ENCODE results near the gene SCRT2.
"Not testable (repeated sequence)": the region's sequence is repeated elsewhere in the genome, so short reads cannot be mapped to it uniquely, and the experiment has no call there.

Gene SCRT2

DNA sequence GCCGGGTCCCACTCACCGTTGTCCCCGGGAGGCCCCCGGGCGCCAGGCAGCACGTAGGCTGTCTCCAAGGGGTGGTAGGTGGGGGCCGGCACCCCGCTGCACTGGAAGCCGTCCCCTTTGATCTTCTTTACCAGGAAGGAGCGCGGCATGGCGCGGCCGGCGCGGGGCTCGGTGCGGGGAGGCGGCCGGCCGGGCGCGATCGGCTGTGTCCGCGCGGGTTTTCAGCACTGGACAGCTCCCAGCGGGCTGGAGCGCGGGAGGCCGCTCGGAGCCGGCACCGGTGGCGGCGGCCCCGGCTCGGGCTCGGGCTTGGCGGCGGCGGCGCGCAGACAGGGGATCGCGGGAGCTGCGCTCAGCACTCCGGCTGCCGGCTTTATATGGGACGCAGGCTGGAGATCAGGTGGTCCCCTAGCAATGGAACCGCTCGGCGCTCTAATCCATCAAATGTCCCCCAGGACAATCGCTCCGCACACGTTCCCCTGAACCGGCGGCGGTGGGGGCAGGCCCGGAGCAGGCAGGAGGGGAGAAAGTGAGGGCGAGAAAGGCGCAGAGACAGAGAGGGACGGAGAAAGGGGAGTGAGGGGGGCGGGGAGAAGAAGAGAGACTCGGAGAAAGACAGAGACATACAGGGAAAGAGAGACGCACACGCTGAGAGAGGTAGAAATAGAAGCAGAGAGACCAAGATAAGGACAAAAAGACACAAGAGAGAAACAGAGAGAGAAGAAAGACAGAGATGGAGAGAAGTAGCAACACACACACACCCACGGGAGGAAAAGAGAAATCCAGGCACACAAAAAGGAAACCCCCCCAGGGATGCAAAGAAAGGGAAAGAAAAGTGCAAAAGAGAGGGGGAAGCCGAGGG lies at the start of gene SCRT2:
TSS of gene SCRT2 (minus strand) at position 350 of the 862 bp plus-strand sequence. CDS start at position 149, 201 bp downstream.
- peak; percentile 24 to 34 for DNase-seq (ENCODE audit: low read depth in 1 of 2, low spot score in 1 of 2)

DNA sequence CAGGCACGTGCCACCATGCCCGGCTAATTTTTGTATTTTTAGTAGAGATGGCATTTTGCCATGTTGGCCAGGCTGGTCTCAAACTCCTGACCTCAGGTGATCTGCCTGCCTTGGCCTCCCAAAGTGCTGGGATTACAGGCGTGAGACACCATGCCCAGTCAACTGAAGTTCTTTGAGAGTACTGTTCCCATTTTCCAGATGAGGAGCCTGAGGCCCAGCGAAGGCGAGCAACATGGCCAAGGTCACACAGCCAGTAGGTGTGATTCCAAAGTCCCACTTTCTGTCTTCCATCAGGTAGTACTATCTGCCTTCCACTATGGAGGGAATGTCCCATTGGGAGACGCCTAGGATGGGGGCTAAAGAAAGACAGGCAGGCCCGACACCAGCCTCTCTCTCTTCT lies 49.2 kb upstream of the SCRT2 start:
- not testable (repeated sequence) for DNase-seq (ENCODE audit: low read depth in 1 of 2, low spot score in 1 of 2)

DNA sequence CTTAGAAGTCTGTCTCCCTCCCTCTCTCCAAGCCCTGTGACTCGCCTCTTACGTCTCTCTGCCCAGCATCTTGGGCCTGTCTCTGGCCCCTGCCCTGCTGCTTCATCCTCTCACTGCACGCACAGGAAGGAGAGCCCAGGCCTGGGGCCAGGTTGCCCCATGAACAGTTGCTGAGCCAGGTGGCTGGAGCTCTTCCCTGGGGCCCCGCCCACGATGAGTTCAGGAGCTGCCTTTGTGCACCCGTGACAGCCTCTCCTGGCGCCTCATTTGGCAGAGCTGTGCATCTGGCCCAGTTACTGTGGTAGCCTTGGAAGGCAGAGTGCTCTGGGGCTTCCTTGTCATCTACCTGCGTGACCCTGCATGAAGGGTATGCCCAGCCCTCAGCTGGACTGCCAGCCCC lies 48.2 kb upstream of the SCRT2 start:
- no peak for DNase-seq (ENCODE audit: low read depth in 1 of 2, low spot score in 1 of 2)

DNA sequence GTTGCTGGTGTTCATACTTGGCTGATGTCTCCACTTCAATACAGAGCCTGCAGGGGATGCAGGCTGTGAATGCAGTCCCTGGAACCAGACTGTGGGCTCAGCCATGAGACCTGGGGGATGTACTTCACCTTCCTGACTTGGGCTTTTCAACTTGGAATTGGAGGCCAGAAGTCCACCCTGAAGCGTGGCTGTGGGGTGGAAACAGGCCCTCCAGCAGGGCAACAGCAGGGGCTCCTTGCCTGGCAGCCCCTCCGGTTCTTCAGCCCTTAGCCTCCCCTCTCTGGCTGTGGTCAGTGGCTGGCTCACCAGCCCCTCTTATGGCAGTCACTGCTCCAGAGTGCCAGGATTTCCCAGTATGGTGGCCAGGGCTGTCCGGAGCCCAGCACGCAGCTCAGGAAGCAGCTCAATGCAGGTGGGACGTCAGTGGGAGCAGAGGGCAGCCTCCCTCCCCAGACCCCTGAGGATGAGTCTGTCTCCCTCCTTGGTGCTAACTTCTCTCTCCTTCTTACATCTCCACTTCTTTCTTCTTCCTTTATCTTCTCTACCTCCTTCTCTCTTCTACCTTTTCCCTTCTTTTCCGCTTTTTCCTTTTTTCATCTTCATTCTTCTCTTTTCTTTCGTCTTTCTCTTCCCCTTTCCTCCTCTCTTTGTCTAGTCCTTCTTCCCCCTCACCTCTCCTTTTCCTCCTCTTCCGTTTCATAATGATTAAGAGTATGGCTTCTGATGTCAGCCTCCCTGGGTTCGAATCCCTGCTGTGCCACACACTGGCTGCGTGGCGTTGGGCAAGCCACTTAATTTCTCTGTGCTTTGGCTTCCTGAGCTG lies 47.4 kb upstream of the SCRT2 start:
- DNase-seq (ENCODE audit: low read depth in 1 of 2, low spot score in 1 of 2), result no peak

DNA sequence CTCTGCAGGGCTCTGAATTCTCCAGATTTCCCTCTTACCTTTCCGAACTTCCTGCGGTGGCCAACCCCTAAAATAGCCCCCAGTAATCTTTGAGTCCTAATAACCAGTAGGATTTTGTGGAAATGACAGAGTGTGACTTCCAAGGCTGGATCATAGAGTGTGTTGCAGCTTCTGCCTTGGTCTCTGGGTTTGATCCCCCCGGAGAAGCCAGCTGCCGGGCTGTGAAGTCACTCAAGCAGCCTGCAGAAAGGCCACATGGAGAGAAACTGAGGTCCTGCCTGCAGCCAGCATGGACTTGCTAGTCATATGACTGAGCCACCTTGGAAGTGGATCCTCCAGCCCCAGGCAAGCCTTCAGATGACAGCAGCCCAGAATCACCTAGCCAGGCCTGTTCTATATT lies 46.3 kb upstream of the SCRT2 start:
- no peak for DNase-seq (ENCODE audit: low read depth in 1 of 2, low spot score in 1 of 2)

DNA sequence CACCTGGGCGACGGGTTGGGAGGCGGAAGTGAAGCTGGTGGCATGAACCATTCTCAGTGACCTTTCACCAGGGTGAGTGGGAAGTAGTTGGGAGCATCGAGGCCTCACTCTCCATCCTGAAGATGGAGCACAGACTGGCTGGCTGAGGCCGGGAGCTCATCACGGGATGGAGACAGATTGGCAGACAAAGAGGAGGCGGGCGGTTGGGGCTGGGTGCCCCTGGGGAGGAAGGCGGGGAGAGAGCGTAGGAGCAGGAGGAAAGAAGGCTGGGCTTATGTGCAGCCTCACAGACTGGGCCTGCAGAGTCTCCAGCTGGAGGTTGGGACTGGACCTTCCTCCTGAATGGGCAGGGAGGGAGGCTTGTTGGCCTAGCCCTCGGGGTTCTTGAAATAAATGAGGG lies 44.2 kb upstream of the SCRT2 start:
- no peak for DNase-seq (ENCODE audit: low read depth in 1 of 2, low spot score in 1 of 2)

DNA sequence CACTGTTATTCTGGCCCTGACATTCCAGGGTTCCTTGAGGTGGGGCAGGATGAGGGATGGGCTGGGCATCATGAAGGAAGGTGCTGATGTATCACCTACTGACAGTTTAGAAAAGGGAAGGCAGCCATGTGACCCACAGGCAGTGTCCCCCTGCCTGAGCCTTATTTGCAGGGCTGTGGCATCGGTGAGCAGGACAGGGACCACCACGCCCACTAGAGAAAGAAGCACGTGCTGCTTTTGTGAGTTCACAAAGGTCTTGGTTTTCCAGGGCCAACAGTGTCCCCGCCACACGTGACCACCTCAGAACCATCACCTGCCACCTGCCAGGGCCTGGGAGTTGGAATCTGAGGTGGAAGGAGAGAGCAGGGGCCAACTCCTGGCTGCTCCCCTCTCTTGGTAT lies 43.5 kb upstream of the SCRT2 start:
- no peak for DNase-seq (ENCODE audit: low read depth in 1 of 2, low spot score in 1 of 2)

DNA sequence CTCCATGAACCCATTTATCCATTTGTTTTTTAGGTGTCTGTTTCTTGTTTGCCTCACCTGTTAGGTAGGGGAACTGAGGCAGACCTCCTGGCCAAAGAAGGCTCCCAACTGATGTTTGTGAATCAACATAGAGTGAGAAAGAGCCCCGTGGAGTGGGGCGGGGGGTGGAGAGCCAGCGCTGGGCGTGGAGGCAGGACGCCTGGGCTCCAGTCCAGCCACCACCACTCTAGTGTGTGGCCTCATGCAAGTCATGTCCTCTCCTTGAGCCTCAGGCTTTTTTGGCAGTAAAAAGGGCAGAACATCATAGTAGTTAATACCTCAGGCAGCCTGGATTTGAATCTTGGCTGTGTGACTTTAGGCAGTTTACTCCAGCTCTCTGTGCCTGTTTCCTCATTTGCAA lies 42.2 kb upstream of the SCRT2 start:
- no peak for DNase-seq (ENCODE audit: low read depth in 1 of 2, low spot score in 1 of 2)

DNA sequence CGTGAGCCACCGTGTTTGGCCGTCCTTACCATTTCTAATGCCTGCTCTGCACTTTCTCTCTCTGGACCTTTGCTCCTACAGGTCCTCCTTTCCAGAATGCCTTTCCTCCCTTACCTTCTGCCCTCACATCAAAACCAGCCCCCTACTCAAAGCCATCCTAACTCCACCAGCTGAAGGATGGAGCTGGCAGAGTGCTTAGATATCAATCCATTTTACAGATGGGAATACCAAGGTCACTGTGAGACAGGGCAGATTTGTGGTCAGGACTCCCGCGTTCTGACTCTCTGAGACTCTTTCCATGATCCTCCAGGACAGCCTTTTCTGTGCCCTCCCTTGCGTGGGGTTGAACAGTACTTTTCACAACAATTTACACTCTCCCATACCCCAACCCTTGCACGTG lies 41.7 kb upstream of the SCRT2 start:
- DNase-seq (ENCODE audit: low read depth in 1 of 2, low spot score in 1 of 2), result no peak

DNA sequence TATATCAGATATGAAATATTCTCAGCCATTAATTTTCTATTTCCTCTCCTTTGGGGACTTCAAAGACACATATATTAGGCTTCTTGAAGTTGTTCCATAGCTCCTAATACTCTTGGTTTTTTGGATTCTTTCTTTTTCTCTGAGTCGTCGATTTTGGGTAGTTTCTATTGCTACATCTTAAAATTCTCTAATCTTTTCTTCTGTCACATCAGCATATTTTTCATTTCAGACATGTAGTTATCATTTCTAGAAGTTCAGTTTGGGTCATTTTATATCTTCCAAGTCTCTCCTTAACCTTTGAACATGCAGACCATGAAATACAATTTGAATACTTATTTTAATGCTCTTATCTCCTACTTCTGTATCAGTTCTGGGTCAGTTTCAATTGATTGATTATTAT lies 38.9 kb upstream of the SCRT2 start:
- no peak for DNase-seq (ENCODE audit: low read depth in 1 of 2, low spot score in 1 of 2)

DNA sequence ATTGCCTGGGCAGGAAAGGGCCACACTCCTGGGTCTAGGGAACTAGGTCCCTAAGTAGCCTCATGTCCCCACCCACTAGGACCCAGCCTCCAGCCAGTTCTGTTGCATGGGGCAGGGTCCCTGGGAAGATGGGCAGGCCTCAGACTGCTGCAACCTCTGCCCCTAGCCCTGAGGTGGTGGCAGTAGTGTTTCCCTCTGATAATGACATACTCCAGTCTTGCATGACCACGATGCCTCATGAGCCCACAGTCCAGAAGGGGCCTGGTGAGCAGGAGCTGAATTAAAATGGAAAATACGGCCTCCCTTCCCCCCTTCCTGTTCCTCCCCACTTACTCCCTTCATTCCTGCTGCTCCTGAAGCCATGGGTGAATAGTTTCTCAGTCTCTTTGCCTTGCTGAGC lies 36.0 kb upstream of the SCRT2 start:
- DNase-seq (ENCODE audit: low read depth in 1 of 2, low spot score in 1 of 2), result no peak

DNA sequence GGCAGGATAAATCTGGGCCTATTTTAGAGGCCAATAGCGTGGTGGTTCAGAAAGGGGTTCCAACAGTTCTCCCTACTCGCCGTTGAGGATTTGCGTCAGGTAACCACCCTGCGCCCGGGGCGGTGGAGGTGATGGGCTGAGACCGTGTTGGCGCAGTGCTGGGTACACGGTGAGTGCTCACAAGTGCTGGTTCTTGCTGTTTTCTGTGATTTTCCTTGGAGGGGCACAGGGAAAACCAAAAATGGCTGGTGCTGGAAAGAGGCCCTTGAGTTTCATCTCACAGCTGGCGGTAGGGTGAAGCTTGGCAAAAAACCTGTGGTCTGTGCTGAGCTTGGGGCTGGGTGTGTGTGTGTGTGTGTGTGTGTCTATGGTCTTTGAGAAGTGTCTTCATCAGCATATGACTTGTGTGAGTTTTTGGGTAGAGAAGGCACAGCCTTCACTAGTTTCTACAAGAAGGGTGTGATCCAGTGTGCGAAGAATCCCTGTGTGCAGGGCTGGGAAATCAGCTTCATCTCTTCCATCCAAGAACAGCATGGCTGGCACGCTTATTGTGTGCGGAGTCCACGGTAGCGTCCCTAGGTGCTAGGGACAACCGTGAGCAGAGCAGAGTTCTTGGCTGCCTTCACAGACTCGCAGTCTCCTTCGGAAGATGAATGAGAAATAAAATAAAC lies 35.3 kb upstream of the SCRT2 start:
- no peak for DNase-seq (ENCODE audit: low read depth in 1 of 2, low spot score in 1 of 2)

DNA sequence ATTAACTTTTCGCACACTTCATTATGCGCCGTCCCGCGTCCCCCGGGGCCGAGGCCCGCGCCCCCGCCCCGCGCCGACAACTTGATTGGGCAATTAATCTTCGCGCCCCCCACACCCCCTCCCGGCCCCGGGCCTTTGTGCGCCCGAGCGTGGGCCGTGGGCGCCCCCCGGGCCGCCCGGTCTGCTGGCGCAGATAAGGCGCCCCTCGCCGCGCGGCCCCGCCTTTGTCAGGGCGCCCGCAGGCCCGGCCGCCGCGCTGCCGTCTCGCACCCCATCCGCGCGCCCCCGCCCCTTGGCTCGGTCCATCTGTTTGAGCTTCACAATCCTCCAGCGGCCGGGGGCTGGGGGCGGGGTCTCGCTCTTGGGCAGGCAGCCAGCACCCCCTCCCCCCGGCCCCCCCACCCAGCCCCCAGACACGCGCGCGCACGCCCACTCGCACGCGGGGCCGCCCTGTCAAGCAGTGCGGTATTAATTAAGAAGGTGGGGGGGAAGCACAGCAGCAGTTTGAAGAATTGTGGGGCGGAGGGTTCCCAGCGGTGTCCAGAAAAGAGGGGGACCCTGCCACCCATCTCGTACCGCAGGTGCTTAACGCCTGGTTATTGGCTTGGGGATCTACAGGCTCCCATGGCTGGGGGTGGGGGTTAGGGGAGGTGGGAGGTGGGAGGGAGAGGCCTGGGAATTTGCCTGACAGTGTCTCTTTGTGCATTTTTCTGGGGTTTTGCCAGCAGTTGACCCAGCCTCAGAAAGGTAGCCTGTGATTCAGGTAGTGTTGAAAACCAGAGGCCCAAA lies 34.6 kb upstream of the SCRT2 start:
- no peak for DNase-seq (ENCODE audit: low read depth in 1 of 2, low spot score in 1 of 2)

DNA sequence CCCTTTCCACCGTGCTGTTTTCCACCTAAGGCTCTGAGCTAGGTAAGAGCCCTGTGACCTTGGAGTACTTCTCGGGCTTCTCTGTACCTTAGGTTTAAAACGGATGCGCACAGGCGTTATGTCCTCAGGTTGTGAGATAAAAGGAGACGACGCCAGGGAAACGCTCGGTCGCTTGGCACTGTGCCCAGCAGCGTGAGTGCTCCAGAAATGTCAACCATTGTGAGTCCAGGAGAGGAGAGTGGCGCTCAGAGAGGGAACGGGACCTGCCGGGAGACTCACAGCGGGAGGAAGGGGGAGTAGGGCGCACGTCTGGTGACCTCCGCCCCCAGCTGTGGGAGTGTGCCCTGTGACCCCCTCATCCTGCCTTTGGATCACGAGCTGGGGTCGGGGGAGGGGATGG lies 33.8 kb upstream of the SCRT2 start:
- DNase-seq (ENCODE audit: low read depth in 1 of 2, low spot score in 1 of 2), result no peak

DNA sequence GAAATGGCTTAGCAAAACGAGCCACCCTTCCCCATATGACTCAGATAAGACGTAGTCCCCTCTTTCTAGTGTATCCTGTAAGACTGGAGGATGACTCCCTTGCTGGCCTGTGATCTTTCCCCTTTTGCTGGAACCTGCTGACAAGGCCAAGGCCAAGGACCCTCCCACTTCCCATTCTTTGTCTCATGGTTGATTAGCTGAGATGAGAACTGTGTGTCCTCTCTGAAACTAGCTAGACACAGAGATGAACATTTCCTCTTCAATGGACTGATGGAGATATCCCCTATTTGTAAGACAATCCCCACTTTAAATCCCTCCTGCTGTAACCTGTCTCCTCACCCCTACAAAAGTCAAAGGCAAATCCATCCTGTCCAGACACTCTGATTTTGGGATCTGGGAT lies 33.4 kb upstream of the SCRT2 start:
- no peak for DNase-seq (ENCODE audit: low read depth in 1 of 2, low spot score in 1 of 2)

DNA sequence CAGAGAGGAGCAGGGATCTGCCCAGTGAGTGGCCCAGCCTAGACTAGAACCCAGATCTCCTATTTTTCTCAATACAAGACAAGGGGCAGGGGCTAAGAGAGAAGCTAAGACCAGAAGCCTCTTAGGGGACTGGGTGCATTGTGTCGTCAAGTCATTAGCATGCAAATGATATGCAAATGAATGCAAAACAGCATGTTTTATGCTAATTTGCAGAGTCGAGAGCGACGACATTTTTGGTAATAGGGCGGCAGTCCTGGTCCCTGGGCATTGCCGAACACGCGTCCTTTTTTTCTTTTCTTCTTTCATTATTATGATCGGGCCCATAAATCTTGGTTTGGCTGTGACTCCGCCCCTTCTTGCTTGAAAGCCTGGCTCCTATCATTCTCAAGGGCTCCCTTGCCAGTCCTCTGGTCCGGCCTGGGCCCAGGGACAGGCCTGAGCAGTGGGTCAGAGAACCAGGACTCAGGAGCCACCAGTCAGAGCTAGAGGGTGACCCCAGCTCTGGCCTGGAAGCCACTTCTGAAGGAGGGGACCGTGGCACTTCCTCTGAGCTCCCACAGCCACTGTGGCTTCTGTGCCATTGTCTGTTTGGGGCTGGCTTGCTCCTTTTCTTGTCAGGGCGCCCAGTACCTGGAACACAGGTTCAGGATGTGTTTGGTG lies 32.0 kb upstream of the SCRT2 start:
- DNase-seq (ENCODE audit: low read depth in 1 of 2, low spot score in 1 of 2), result no peak

DNA sequence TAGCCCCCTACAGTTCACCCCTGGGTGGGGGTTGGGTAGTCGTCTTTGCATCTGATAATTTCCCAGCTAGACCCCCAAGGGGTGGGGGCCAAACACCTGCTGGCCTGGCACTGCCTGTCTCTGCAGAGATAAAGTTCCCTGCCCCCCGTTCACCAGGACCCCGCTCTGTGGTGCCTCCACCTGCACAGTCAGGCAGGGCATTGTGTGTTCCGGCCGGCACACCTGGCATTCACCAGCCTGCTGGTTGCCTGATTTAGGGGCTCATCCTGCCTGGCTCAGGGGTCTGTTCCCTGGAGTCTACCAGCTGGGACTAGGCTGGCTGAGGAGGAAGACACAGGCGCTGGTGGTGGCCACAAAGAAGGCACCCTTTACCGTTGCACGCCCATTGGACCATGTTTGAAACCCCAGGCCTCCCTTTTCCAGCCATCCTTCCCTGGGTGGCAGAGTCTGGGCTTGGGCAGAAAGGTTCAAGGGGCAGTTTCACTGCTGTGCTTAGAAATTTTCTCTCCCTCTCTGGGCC lies 30.8 kb upstream of the SCRT2 start:
- DNase-seq (ENCODE audit: low read depth in 1 of 2, low spot score in 1 of 2), result no peak

DNA sequence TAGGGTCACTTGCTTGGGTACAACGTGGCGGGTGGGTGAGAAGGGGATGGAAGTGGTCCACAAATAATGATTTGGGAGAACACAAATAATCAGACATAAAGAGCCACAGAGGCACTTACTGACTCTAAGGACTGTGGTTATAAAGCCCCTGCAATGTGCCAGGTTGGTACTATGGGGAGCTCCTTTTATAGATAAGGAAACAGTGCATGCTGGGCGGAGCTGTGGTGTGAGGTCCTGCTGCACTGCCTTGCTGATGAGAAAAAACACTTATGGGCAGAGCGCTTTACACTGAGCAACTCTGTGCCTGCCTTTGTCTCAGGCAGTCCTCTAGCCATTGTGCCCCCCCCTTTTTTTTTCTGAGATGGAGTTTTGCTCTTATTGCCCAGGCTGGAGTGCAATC lies 29.1 kb upstream of the SCRT2 start:
- DNase-seq (ENCODE audit: low read depth in 1 of 2, low spot score in 1 of 2), result no peak

DNA sequence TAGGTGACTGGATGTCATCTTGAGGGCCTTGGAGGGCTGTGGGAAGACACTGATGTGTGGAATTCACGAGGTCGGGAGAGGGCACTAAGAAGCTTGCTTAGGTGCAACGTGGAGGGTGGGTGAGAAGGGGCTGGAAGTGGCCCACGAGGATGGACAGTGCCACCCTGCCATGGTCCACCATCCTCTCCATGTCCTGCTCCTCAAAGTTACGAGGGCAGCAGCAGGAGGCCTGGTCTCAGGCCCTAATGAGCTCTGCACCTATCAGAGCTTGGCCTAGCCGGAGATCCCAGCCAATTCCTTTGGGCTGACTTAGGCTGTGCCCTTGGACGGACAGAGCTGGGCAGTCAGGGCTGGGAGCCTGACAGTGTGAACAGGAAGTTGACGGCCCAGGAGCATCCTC lies 27.8 kb upstream of the SCRT2 start:
- no peak for DNase-seq (ENCODE audit: low read depth in 1 of 2, low spot score in 1 of 2)

DNA sequence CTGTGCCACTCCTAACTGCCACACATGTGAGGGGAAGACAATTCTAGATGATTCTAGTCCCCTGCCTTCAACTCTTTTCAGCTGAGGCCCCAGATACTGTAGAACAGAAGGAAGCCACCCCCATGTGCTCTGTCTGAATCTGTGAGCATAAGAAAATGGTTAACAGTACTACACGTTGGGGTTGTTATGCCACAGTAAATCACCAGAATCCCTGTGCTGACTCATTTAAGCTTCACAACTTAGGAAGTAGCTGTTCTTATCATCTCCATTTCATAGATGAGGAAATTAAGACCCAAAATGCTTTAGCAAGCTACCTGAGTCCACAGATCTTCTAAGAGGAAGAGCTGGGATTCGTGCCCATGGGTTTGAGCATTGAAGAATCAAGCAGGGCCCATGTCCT lies 27.4 kb upstream of the SCRT2 start:
- no peak for DNase-seq (ENCODE audit: low read depth in 1 of 2, low spot score in 1 of 2)
